Retina (tissue), 1 donor: Measurements from ENCODE around the gene FAM217A.

Experiments
- DNase-seq: peaks from one replicate; pipeline ENCODE4 v3.0.0-alpha.2; 2016

Gene FAM217A

DNA sequence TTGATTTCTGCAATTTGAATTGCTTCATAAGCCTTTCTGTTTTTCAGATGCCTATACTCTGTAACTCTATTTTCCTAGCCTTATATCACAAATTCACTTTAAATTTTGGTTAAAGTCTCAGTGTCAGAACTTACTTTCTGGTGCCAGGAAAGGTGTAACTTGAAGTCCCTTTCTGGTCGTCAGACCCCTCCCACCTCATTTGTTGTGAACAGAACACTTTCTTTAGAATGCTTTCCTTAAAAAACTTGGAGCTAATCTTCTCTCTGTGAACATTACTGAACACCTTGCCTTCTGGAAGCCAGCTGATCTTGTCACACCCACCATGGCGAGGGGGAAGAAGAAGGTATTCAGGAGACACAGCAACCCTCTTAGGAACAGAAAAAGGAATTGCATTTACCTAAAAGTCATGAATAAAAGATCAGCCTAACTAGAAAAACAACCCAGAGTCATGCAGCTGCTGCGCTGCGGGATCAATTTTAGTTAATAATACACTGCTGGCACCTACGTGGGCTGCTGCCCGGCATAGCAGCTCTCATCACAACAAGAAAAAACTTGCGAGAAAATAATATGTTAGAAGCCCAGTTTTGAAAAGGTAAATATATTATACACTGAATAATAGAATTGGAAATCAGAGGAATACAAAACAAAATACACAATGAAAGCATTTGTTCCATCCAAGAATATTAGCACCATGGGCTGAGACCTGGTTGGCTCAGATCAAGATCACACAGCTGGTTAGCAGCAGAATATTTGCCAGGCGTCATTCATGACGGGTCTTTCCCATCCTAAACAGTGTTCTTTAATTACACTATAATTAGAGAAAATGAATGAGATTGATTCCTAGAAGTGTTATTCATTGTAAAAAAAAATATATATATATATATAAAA, 5.8 kb upstream of the FAM217A start:
- no peak for DNase-seq

GRCh38 chr6:4074478-4075235, 4.3 kb downstream of the FAM217A start:
- DNase-seq = no peak

DNA sequence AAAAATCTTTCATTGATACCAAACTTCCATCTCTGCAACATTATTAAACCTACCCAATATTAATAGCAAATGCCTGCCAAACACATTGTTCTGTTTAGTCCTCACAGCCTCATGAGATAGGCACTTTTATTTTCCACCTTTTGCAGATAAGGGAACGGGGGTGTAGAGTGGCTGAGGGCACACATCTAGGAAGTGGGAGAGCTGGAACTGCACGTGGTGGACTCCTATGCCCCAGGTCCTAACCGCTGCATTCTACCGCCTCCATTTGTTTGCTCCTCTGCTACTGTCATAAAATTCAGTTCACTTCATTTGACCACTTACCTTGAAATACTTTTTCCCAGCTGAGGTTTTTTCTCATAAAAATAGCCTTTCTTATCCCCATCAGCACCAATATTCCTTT, 7.6 kb downstream of the FAM217A start:
- DNase-seq = no peak

GRCh38 chr6:4069199-4069598, 9.7 kb downstream of the FAM217A start:
- DNase-seq = no peak

GRCh38 chr6:4067673-4068072, 11.3 kb downstream of the FAM217A start:
- no peak for DNase-seq

- no peak for DNase-seq
These were observed 12.7 kb downstream of the FAM217A start for GRCh38 chr6:4066029-4066755.

DNA sequence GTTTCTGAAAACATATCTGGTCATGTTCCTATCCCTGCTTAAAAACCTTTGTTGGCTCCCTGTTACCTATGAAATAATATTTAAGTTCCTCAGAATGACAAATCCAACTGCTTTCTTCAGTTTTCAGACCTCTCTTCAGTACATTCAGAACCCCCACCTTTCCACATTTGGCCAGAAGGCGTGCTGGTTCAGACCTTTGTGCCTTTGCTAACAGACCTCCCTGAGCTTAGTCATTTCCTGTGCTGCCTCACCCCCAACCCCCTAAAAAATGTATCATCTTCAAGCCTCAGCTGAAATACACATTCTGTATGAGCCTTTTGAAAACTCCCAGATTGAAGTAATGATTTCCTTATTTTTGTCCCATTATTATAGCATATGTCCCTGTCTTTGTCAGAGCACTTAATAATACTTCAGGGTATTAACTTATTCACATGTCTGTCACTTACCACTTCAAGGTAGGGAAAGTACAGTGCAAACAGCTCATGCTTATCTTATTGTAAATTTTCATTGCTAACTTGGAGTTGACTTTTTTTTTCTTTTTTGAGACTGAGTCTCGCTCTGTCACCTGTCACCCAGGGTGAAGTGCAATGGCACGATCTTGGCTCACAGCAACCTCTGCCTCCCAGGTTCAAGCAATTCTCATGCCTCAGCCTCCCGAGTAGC, 19.7 kb downstream of the FAM217A start:
- no peak for DNase-seq

- DNase-seq = no peak
These were observed 21.9 kb downstream of the FAM217A start for GRCh38 chr6:4057036-4057435.

GRCh38 chr6:4055420-4056041, 23.4 kb downstream of the FAM217A start:
- DNase-seq = no peak

DNA sequence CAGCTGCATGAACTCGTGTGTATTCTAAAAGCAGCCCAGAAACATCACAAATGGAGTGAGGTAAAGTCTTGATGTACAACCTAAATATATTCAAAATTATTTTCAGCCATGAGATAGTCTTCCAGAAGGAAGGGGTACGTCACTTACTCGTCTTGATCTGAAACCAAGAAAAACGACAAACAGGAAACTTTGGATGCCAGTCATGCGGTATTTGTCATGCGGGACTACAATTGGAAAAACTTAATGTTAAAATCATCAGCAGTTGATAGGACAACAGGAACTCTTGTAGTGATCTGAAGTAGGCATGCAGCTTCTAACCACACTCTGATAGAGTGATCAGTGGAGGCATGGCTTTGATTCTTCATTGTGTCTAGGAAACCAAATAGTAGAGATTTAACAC, 29.7 kb downstream of the FAM217A start:
- no peak for DNase-seq

DNA sequence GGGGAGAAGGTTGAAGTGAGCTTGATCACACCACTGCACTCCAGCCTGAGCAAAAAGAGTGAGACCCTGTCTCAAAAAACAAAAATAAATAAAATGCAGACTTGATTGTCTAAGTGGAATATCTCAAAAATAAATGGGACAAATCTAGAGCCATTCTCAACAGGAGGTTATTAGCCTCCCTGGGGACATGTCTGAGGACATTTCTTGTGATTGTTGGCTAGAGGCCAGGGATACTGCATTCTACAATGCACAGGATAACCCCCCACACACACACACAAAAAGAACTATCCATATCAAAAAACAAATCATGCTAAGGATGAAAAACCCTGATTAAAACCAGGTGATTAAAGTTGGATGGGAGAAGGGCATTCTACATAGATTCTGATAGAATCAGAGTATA, 37.5 kb downstream of the FAM217A start:
- no peak for DNase-seq

GRCh38 chr6:4039348-4039747, 39.6 kb downstream of the FAM217A start:
- DNase-seq = no peak

GRCh38 chr6:4036581-4036980, 42.4 kb downstream of the FAM217A start:
- DNase-seq = no peak

- no peak for DNase-seq
These were observed 46.5 kb downstream of the FAM217A start for GRCh38 chr6:4032475-4032874.

DNA sequence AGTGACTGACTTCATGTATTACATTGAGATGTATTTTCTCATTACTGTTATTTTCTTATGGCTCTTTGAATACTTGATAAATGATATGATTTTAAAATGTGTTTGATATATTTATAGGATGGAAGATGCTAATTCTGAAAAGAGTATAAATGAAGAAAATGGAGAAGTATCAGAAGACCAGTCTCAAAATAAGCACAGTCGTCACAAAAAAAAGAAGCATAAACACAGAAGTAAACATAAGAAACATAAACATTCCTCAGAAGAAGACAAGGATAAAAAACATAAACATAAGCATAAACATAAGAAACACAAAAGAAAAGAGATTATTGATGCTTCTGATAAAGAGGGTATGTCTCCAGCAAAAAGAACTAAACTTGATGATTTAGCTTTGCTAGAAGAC, 47.5 kb downstream of the FAM217A start:
- no peak for DNase-seq

DNA sequence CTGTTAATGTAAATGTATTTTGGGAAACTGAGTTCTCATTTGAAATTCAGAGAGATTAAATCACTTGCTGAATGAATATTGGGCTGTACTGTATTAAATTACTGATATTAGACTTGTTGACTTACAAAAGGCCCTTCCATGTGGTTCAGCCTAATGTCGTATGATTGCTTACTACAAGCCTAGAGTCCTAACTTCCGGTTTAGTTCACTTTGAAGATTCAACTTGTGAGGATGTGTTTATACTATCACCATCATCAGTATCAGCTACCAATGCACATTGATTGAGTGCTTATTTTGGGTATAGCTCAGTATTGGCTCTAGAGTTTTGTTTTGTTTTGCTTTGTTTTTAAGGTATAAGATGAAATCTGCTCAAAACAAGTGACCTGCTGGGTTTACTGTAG, 48.3 kb downstream of the FAM217A start:
- DNase-seq = no peak

DNA sequence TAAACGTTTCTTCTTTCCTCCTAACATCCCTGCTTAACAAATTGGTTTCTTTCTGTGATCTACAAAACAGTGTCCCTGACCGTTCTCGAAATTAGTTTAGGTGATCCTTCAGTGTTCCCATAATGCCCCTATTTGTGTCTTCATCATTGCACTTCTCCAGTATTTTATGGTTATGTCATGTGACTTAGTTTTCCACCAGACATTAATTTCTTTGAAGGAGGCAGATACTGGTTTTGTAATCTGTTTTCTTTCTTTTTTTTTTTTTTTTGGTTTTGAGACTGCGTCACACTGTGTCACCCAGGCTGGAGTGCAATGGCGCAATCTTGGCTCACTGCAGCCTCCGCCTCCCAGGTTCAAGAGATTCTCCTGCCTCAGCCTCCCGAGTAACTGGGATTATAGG, 49.2 kb downstream of the FAM217A start:
- DNase-seq = no peak

GRCh38 chr6:4028051-4028450, 50.9 kb downstream of the FAM217A start:
- no peak for DNase-seq

DNA sequence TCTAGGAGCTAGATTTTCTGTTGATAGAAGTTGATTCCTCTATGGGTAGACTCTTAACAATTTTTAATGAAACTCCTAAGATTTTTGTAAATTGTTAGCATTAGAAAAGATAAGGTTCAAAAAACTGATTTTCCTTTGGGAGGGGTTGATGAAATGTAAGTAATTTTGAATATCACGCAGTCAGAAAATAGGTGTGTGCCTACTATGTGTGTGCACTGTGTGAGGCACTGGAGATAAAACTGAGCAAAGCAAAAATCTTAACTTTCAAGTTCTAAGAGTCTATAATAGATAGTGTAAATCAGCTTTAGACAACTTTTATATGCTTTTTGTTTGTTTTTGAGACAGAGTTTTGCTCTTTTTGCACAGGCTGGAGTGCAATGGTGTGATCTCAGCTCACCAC, 53.3 kb downstream of the FAM217A start:
- DNase-seq = no peak

GRCh38 chr6:4023240-4023639, 55.7 kb downstream of the FAM217A start:
- DNase-seq = no peak

GRCh38 chr6:4021854-4022695, 56.9 kb downstream of the FAM217A start:
- DNase-seq = no peak
